GM12878 (cell line): ENCODE data around the gene ADAP1. TPM values are rescaled to one million over a fixed set of nuclear protein-coding genes. Genes with fewer than 3 reads are reported as not detected.

ENCODE experiments used
- ATAC-seq: fragments of 200-7000 bp; cut with Tn5 transposase; 3 replicates; pipeline ENCODE4 v1.9.1; 2020; ENCODE audit warnings: mild to moderate bottlenecking, moderate library complexity
- BruUV-seq: library from RNA; stranded (reverse); fragments of 400-500 nt; replicated peaks from 2 replicates; lab custom pipeline; 2021; lab: Mats Ljungman, UMichigan
- CTCF ChIA-PET: fragments of 300-600 bp; sonication (Branson Sonifier 250); formaldehyde crosslinking; extraction: SDS; loops from one replicate; lab custom pipeline; 2021; ENCODE audit warnings: inconsistent platforms; lab: Yijun Ruan, JAX
- POLR2A ChIA-PET: fragments of 350-600 bp; formaldehyde crosslinking; extraction: SDS; loops from one replicate; lab custom pipeline; 2021; ENCODE audit warnings: inconsistent platforms; lab: Charles Lee
- RAD21 ChIA-PET: fragments of 300-600 bp; sonication (Branson Sonifier 250); formaldehyde crosslinking; loops from one replicate; lab custom pipeline; 2023; ENCODE audit warnings: antibody characterized with exemption; ENCODE audit not compliant: unreplicated experiment; lab: Charles Lee
- SMC1A ChIA-PET: fragments of 300-600 bp; sonication (Branson Sonifier 250); formaldehyde crosslinking; loops from one replicate; lab custom pipeline; 2023; ENCODE audit not compliant: unreplicated experiment, uncharacterized antibody; lab: Charles Lee
- DNase-seq: peaks from one replicate; pipeline ENCODE4 v3.0.0-alpha.2; 2011; ENCODE audit warnings: low read depth, low spot score
- FAIRE-seq: peaks from 3 replicates; lab custom pipeline; 2011; peaks lifted over from hg19 to GRCh38; lab: Jason Lieb, UNC
- H2AFZ ChIP-seq: 2 replicates; pipeline ENCODE4 v1.6.0; 2011; ENCODE audit warnings: low read depth, low read length, control low read depth; ENCODE audit not compliant: control insufficient read depth
- H3K27ac ChIP-seq: 2 replicates; pipeline ENCODE4 v1.5.1; 2011; ENCODE audit warnings: control low read depth; ENCODE audit not compliant: control insufficient read depth, insufficient read depth
- H3K27me3 ChIP-seq, 2 experiments: replicated peaks in 1 of 2; 2 replicates each; pipeline versions ENCODE4 v1.6.0 to v1.6.1; 2011; ENCODE audit warnings: low read length in 1 of 2; ENCODE audit not compliant: control insufficient read depth in 2 of 2, insufficient read depth in 2 of 2
- H3K36me3 ChIP-seq, 2 experiments: 2 replicates each; pipeline ENCODE4 v1.5.1; 2011; ENCODE audit warnings: low read length in 1 of 2; ENCODE audit not compliant: control insufficient read depth in 2 of 2, insufficient read depth in 2 of 2
- H3K4me1 ChIP-seq: 2 replicates; pipeline ENCODE4 v1.6.1; 2011; ENCODE audit warnings: mild to moderate bottlenecking, low read length, moderate library complexity, mixed read lengths; ENCODE audit not compliant: control insufficient read depth, insufficient read depth
- H3K4me2 ChIP-seq: 2 replicates; pipeline ENCODE4 v1.6.0; 2011; ENCODE audit warnings: control low read depth; ENCODE audit not compliant: control insufficient read depth, insufficient read depth
- H3K4me3 ChIP-seq: fragments of 200-600 bp; sonication (generic); 2 replicates; pipeline ENCODE4 v1.5.1; 2016
- H3K79me2 ChIP-seq: 2 replicates; pipeline ENCODE4 v1.6.0; 2011; ENCODE audit warnings: low read length; ENCODE audit not compliant: control insufficient read depth, insufficient read depth
- H3K9ac ChIP-seq: 2 replicates; pipeline ENCODE4 v1.8.0; 2011; ENCODE audit warnings: low read length, control low read depth, mixed read lengths; ENCODE audit not compliant: control insufficient read depth, insufficient read depth
- H3K9me3 ChIP-seq: replicated peaks from 3 replicates; pipeline ENCODE4 v1.5.1; 2011; ENCODE audit warnings: mild to moderate bottlenecking, low read length; ENCODE audit not compliant: control insufficient read depth, insufficient read depth
- H4K20me1 ChIP-seq: 2 replicates; pipeline ENCODE4 v1.6.0; 2011; ENCODE audit not compliant: control insufficient read depth, insufficient read depth
- BACH1 ChIP-seq: fragments of 450-650 bp; IDR thresholded peaks from 2 replicates; pipeline ENCODE4 v1.6.1; 2017; ENCODE audit warnings: mild to moderate bottlenecking, borderline replicate concordance
- CBX3 ChIP-seq: fragments of 200-600 bp; sonication (generic); IDR thresholded peaks from 2 replicates; pipeline ENCODE4 v1.6.1; 2016; ENCODE audit warnings: low read depth, borderline replicate concordance
- MEF2A ChIP-seq: IDR thresholded peaks from 2 replicates; pipeline ENCODE4 v1.6.1; 2011; ENCODE audit warnings: low read depth, mild to moderate bottlenecking, low read length, moderate library complexity; ENCODE audit not compliant: insufficient read depth
- NFIC ChIP-seq: IDR thresholded peaks from 2 replicates; pipeline ENCODE4 v1.6.1; 2012; ENCODE audit warnings: low read depth, mild to moderate bottlenecking, inconsistent platforms, low read length, moderate library complexity
- RBBP5 ChIP-seq: fragments of 200-600 bp; sonication (generic); conservative IDR thresholded peaks from 2 replicates; pipeline ENCODE4 v1.6.1; 2016
- SMC3 ChIP-seq: IDR thresholded peaks from 2 replicates; pipeline ENCODE4 v1.6.1; 2011; ENCODE audit warnings: low read length, improper control_type of control experiment, borderline replicate concordance
- SP1 ChIP-seq: IDR thresholded peaks from one replicate; pipeline ENCODE4 v1.6.1; 2011; ENCODE audit warnings: low read depth, low read length
- SUPT20H ChIP-seq: IDR thresholded peaks from 2 replicates; pipeline ENCODE4 v1.6.1; 2011; ENCODE audit warnings: low read depth, mild to moderate bottlenecking, low read length, moderate library complexity, borderline replicate concordance; ENCODE audit not compliant: control insufficient read depth
- YY1 ChIP-seq: IDR thresholded peaks from 2 replicates; pipeline ENCODE4 v1.6.1; 2011; ENCODE audit warnings: low read depth, mild to moderate bottlenecking, low read length
- WGBS: methylation state at CpG from one replicate; pipeline ENCODE4 v1.1.6; 2016; ENCODE audit warnings: low lambda C conversion rate; ENCODE audit not compliant: insufficient replicate concordance, insufficient coverage; ENCODE audit errors: missing lambda C conversion rate; 5-methylcytosine and 5-hydroxymethylcytosine counted together
- in situ Hi-C: fragments of 300-500 bp; cut with MboI; formaldehyde crosslinking; loops from 9 replicates; pipeline ENCODE4 v1.14.3; 2018; ENCODE audit warnings: mixed read lengths
- intact Hi-C: fragments of 100-400 bp; cut with micrococcal nuclease; formaldehyde crosslinking; loops from one replicate; pipeline ENCODE4 v1.14.2; 2022; ENCODE audit not compliant: unreplicated experiment
- polyA plus RNA-seq, 11 experiments: library from polyadenylated mRNA; depleted of rRNA in 4 of 11; unstranded in 6 of 11; stranded (reverse) in 5 of 11; fragments of >200 nt; fragmentation: Nextera tagmentation in 4 of 11; fragmentation: Illumina TruSeq in 1 of 11; extraction: Ambion mirVana in 4 of 11; extraction: Trizol in 1 of 11; gene quantifications; 1 replicate in 1 of 11; 2 replicates in 10 of 11; pipeline versions ENCODE4 v1.2.1 to v1.2.3, GENCODE V29; 2011 to 2016; ENCODE audit warnings: inconsistent platforms in 2 of 11, missing spikeins in 2 of 11, low read depth in 1 of 11
- total RNA-seq, 4 experiments: library from RNA; depleted of rRNA in 3 of 4; stranded (reverse); fragments of >200 nt in 3 of 4; fragmentation: Illumina TruSeq in 1 of 4; extraction: Trizol in 1 of 4; gene quantifications; 2 replicates each; pipeline versions ENCODE4 v1.2.1 to v1.2.3, GENCODE V29; 2013 to 2021

ADAP1 gene
- total and polyA plus RNA-seq, 10 of the 15 experiments (the other 5 are each of a cell fraction or from before 2014, with no cell fraction given): 0.22 to 44.2 (median 22.0) TPM; not detected in 1

GRCh38 chr7:930975-931758 lies 23.3 kb downstream of the ADAP1 start:
- H3K79me2 ChIP-seq: peaks cover 1% of the 10 kb centered on the region; the same call in 1 of the 2 replicates
- H3K4me3 ChIP-seq: no peak overlapping the region
- ATAC-seq (no peak), DNase-seq (no peak), FAIRE-seq (no peak)
- H2AFZ ChIP-seq: no peak overlapping the region
- TF ChIP-seq YY1 (no peak), SP1 (no peak), MEF2A (no peak), SUPT20H (no peak), NFIC (no peak), BACH1 (no peak), CBX3 (no peak), RBBP5 (no peak), SMC3 (no peak)
- no peaks in the 10 kb centered on the region for H3K27me3 ChIP-seq
- intact Hi-C loops (no loop called here), in situ Hi-C loops (no loop called here)
- WGBS: 87% methylated on average over 24 of the region's 29 CpGs
- ChIA-PET SMC1A (interaction anchor here (1.0 to 5.3 kb wide), 5 partner anchors 21 to 174 kb away, joined by 3 to 25 read pairs (median 7); partner anchors contain the start of genes COX19 and SUN1), CTCF (interaction anchor here (0.8 to 2.1 kb wide), 2 partner anchors 20 to 92 kb away, joined by 3 to 13 read pairs; no protein-coding TSS in a partner anchor), POLR2A (interaction anchor here (0.6 kb wide), 1 partner anchor 9 kb away, joined by 3 read pairs; no protein-coding TSS in a partner anchor), RAD21 (interaction anchor here (0.6 to 3.2 kb wide), 4 partner anchors 8 to 62 kb away, joined by 3 to 35 read pairs (median 4); partner anchors contain the start of gene ADAP1)
- no peak overlapping the region for H3K4me2 ChIP-seq
- no TSS peak for BruUV-seq
- no peaks in the 10 kb centered on the region; the same call in 2 of the 3 replicates for H3K9me3 ChIP-seq
- no peak overlapping the region for H3K9ac ChIP-seq
- peaks cover 0 to 7% of the 10 kb centered on the region in 2 experiments; a peak in 3 of 4 replicates for H3K36me3 ChIP-seq
- H3K27ac ChIP-seq: no peak overlapping the region
- H3K4me1 ChIP-seq: peaks cover 33% of the 10 kb centered on the region
- H4K20me1 ChIP-seq: no peaks in the 10 kb centered on the region
